ENCODE data around the gene NME4. TPM values are rescaled to one million over a fixed set of nuclear protein-coding genes. Genes with fewer than 3 reads are reported as not detected.

The NME4 gene
- total and polyA plus RNA-seq, 2 donors from 2014 or later, result 56.6 to 100 TPM

GRCh38 chr16:374616-374926 is 22.4 kb upstream of the NME4 start:
- intact Hi-C loops (cut with DNase I), result no loop called here
- no peak overlapping the region for H3K4me3 ChIP-seq (ENCODE audit: low read length in 3 of 3)
- no peak overlapping the region for H3K9ac ChIP-seq (ENCODE audit: low read length in 3 of 3)
- H3K36me3 ChIP-seq (ENCODE audit: control insufficient read depth in 2 of 3, insufficient read depth in 3 of 3, low read length in 3 of 3), result peaks cover 0 to 10% (median 3%) of the 10 kb centered on the region in 3 donors
- no peak for TF ChIP-seq CTCF (IDR thresholded peaks at IDR 0.05; ENCODE audit: borderline replicate concordance, extremely low read depth, insufficient read depth)
- FAIRE-seq, result no peak
- peaks cover 0 to 14% (median 0%) of the 10 kb centered on the region in 3 donors for H3K4me1 ChIP-seq (ENCODE audit: control insufficient read depth in 2 of 3, insufficient read depth in 2 of 3, low read depth in 1 of 3, low read length in 3 of 3)
- H3K9me3 ChIP-seq (ENCODE audit: control insufficient read depth in 2 of 3, insufficient read depth in 1 of 3, low read length in 3 of 3), result no peaks in the 10 kb centered on the region
- no peaks in the 10 kb centered on the region for H3K27me3 ChIP-seq (ENCODE audit: control insufficient read depth, insufficient read depth, low read length)
- DNase-seq, result no peak
- no peak overlapping the region for H3K27ac ChIP-seq (ENCODE audit: low read depth in 2 of 2, low read length in 2 of 2)

GRCh38 chr16:375212-375611 is 21.8 kb upstream of the NME4 start:
- Histone ChIP-seq H3K27me3 (ENCODE audit: control insufficient read depth, insufficient read depth, low read length) (no peaks in the 10 kb centered on the region), H3K9ac (ENCODE audit: low read length in 3 of 3) (no peak overlapping the region), H3K4me1 (ENCODE audit: control insufficient read depth in 2 of 3, insufficient read depth in 2 of 3, low read depth in 1 of 3, low read length in 3 of 3) (peaks cover 0 to 15% (median 0%) of the 10 kb centered on the region in 3 donors), H3K27ac (ENCODE audit: low read depth in 2 of 2, low read length in 2 of 2) (no peak overlapping the region), H3K36me3 (ENCODE audit: control insufficient read depth in 2 of 3, insufficient read depth in 3 of 3, low read length in 3 of 3) (peaks cover 0 to 10% (median 3%) of the 10 kb centered on the region in 3 donors), H3K9me3 (ENCODE audit: control insufficient read depth in 2 of 3, insufficient read depth in 1 of 3, low read length in 3 of 3) (no peaks in the 10 kb centered on the region), H3K4me3 (ENCODE audit: low read length in 3 of 3) (no peak overlapping the region)
- TF ChIP-seq CTCF (IDR thresholded peaks at IDR 0.05; ENCODE audit: borderline replicate concordance, extremely low read depth, insufficient read depth), result no peak
- no peak for FAIRE-seq
- intact Hi-C loops (cut with DNase I), result no loop called here
- DNase-seq, result no peak

GRCh38 chr16:375927-376816 is 20.8 kb upstream of the NME4 start:
- Histone ChIP-seq H3K9me3 (ENCODE audit: control insufficient read depth in 2 of 3, insufficient read depth in 1 of 3, low read length in 3 of 3) (no peaks in the 10 kb centered on the region), H3K27me3 (ENCODE audit: control insufficient read depth, insufficient read depth, low read length) (no peaks in the 10 kb centered on the region), H3K9ac (ENCODE audit: low read length in 3 of 3) (no peak overlapping the region), H3K4me1 (ENCODE audit: control insufficient read depth in 2 of 3, insufficient read depth in 2 of 3, low read depth in 1 of 3, low read length in 3 of 3) (peaks cover 0 to 20% (median 0%) of the 10 kb centered on the region in 3 donors), H3K27ac (ENCODE audit: low read depth in 2 of 2, low read length in 2 of 2) (no peak overlapping the region), H3K4me3 (ENCODE audit: low read length in 3 of 3) (no peak overlapping the region), H3K36me3 (ENCODE audit: control insufficient read depth in 2 of 3, insufficient read depth in 3 of 3, low read length in 3 of 3) (peaks cover 0 to 10% (median 3%) of the 10 kb centered on the region in 3 donors)
- intact Hi-C loops (cut with DNase I), result no loop called here
- TF ChIP-seq CTCF (IDR thresholded peaks at IDR 0.05; ENCODE audit: borderline replicate concordance, extremely low read depth, insufficient read depth), result no peak
- FAIRE-seq (no peak), DNase-seq (peak in 1 of 5 donors; percentile 77)

Data from kidney (tissue), 14 donors.